K562 (cell line): Measurements from ENCODE around the gene CACNA1E. TPM values are rescaled to one million over a fixed set of nuclear protein-coding genes. Genes with fewer than 3 reads are reported as not detected.

Experiments used
- ATAC-seq: fragments of 200-7000 bp; cut with Tn5 transposase; 3 replicates; pipeline ENCODE4 v1.9.1; 2020; ENCODE audit warnings: moderate library complexity
- BruUV-seq: library from RNA; stranded (reverse); fragments of 400-500 nt; replicated peaks from 2 replicates; lab custom pipeline; 2021; lab: Mats Ljungman, UMichigan
- CTCF ChIA-PET: fragments of 300-600 bp; formaldehyde crosslinking; extraction: SDS; loops from one replicate; lab custom pipeline; 2021; ENCODE audit warnings: low intra/inter-chr PET ratio; lab: Yijun Ruan, JAX
- POLR2A ChIA-PET: fragments of 300-600, 350-650 bp; sonication (Branson Sonifier 250); formaldehyde crosslinking; extraction: SDS; loops from one replicate; lab custom pipeline; 2021; ENCODE audit warnings: antibody characterized with exemption, inconsistent platforms; lab: Yijun Ruan, JAX
- DNase-seq, 4 experiments: peaks; one replicate each; pipeline versions ENCODE4 v3.0.0 to v3.0.0-alpha.2; 2011 to 2018; ENCODE audit warnings: low spot score in 3 of 4, mixed read lengths in 3 of 4; ENCODE audit errors: extremely low read depth in 1 of 4
- FAIRE-seq: peaks from 2 replicates; lab custom pipeline; 2011; peaks lifted over from hg19 to GRCh38; lab: Jason Lieb, UNC
- H2AFZ ChIP-seq: 2 replicates; pipeline ENCODE4 v1.6.0; 2011; ENCODE audit warnings: low read depth, low read length, control low read depth, inconsistent platforms
- H3K27ac ChIP-seq: fragments of 200-600 bp; 3 replicates; pipeline ENCODE4 v1.8.0; 2011; ENCODE audit warnings: low read depth, mild to moderate bottlenecking, control low read depth, inconsistent platforms, low read length, moderate library complexity, mixed read lengths; ENCODE audit errors: extremely low read depth
- H3K27me3 ChIP-seq, 2 experiments: fragments of 300-600 bp in 1 of 2; 2 replicates in 1 of 2; 3 replicates in 1 of 2; pipeline versions ENCODE4 v1.6.0 to v1.8.0; 2011; ENCODE audit warnings: inconsistent platforms in 2 of 2, low read length in 2 of 2, mild to moderate bottlenecking in 1 of 2, mixed read lengths in 1 of 2, moderate library complexity in 1 of 2; ENCODE audit not compliant: control insufficient read depth in 2 of 2, insufficient read depth in 2 of 2
- H3K36me3 ChIP-seq: fragments of 300-600 bp; 3 replicates; pipeline ENCODE4 v1.8.0; 2011; ENCODE audit warnings: mild to moderate bottlenecking, low read length, inconsistent platforms; ENCODE audit not compliant: control insufficient read depth, insufficient read depth
- H3K4me1 ChIP-seq, 2 experiments: fragments of 200-600 bp in 1 of 2; replicated peaks in 1 of 2; 2 replicates in 1 of 2; 3 replicates in 1 of 2; pipeline versions ENCODE4 v1.5.1 to v1.8.0; 2011; ENCODE audit warnings: inconsistent platforms in 2 of 2, low read length in 2 of 2, mild to moderate bottlenecking in 1 of 2, mixed read lengths in 1 of 2, moderate library complexity in 1 of 2; ENCODE audit not compliant: control insufficient read depth in 2 of 2, insufficient read depth in 2 of 2
- H3K4me2 ChIP-seq: 2 replicates; pipeline ENCODE4 v1.6.1; 2011; ENCODE audit warnings: low read length, control low read depth, inconsistent platforms, mixed read lengths; ENCODE audit not compliant: insufficient read depth
- H3K4me3 ChIP-seq: fragments of 200-600 bp; sonication (generic), shearing (Covaris generic); 2 replicates; pipeline ENCODE4 v1.5.1; 2016; ENCODE audit warnings: control low read depth, inconsistent platforms
- H3K79me2 ChIP-seq: fragments of 200-600 bp; 3 replicates; pipeline ENCODE4 v1.8.0; 2011; ENCODE audit warnings: low read length, inconsistent platforms; ENCODE audit not compliant: control insufficient read depth, insufficient read depth
- H3K9ac ChIP-seq, 2 experiments: 2 replicates each; pipeline versions ENCODE4 v1.6.0 to v1.6.1; 2011; ENCODE audit warnings: low read depth in 2 of 2, low read length in 2 of 2, control low read depth in 1 of 2, inconsistent platforms in 1 of 2, mild to moderate bottlenecking in 1 of 2, mixed read lengths in 1 of 2; ENCODE audit not compliant: insufficient read depth in 1 of 2
- H3K9me1 ChIP-seq: one replicate; pipeline ENCODE4 v1.6.0; 2011; ENCODE audit warnings: inconsistent platforms, mild to moderate bottlenecking, low read length, moderate library complexity; ENCODE audit not compliant: control insufficient read depth, insufficient read depth
- H3K9me3 ChIP-seq: replicated peaks from 2 replicates; pipeline ENCODE4 v1.5.1; 2011; ENCODE audit warnings: low read depth, low read length, inconsistent platforms; ENCODE audit not compliant: control insufficient read depth, insufficient read depth
- H4K20me1 ChIP-seq: replicated peaks from 2 replicates; pipeline ENCODE4 v1.6.1; 2011; ENCODE audit warnings: low read length, inconsistent platforms, mixed read lengths; ENCODE audit not compliant: control insufficient read depth, insufficient read depth
- BCLAF1 ChIP-seq, 2 experiments: fragments of 450-650 bp in 1 of 2; IDR thresholded peaks; 2 replicates each; pipeline ENCODE4 v1.6.1; 2011 to 2017; ENCODE audit warnings: low read depth in 2 of 2, antibody characterized with exemption in 1 of 2, borderline replicate concordance in 1 of 2, low read length in 1 of 2, mild to moderate bottlenecking in 1 of 2, mixed read lengths in 1 of 2; ENCODE audit not compliant: control insufficient read depth in 1 of 2
- BRF2 ChIP-seq: IDR thresholded peaks from 3 replicates; pipeline ENCODE4 v1.6.1; 2011; ENCODE audit warnings: borderline replicate concordance, mild to moderate bottlenecking; ENCODE audit not compliant: insufficient read length, insufficient read depth
- E2F3 ChIP-seq: fragments of 250-450 bp; sonication (Bioruptor Pico); IDR thresholded peaks from 2 replicates; pipeline ENCODE4 v1.4.0; 2020; ENCODE audit warnings: mild to moderate bottlenecking
- FOSL1 ChIP-seq: fragments of 200-800 bp; sonication (Bioruptor generic); conservative IDR thresholded peaks from 2 replicates; pipeline ENCODE4 v1.6.1; 2016; ENCODE audit warnings: missing genetic modification characterization, missing compliant biosample characterization
- HNRNPLL ChIP-seq: fragments of 200-400 bp; formaldehyde crosslinking; IDR thresholded peaks from 2 replicates; pipeline ENCODE4 v1.6.1; 2017; ENCODE audit warnings: low read length, low read depth, mild to moderate bottlenecking; ENCODE audit not compliant: poor library complexity, severe bottlenecking
- MAZ ChIP-seq, 2 experiments: fragments of 450-650 bp in 1 of 2; sonication (generic) in 1 of 2; formaldehyde crosslinking; IDR thresholded peaks in 1 of 2; conservative IDR thresholded peaks in 1 of 2; 2 replicates each; pipeline versions ENCODE4 v1.4.0 to v1.5.0; 2020; ENCODE audit warnings: mild to moderate bottlenecking in 1 of 2, missing genetic modification reagents in 1 of 2
- RFX1 ChIP-seq: fragments of 450-650 bp; IDR thresholded peaks from 2 replicates; pipeline ENCODE4 v1.6.1; 2016; ENCODE audit warnings: mild to moderate bottlenecking, moderate library complexity
- SMARCC2 ChIP-seq: fragments of 450-650 bp; IDR thresholded peaks from 2 replicates; pipeline ENCODE4 v1.6.1; 2017; ENCODE audit warnings: antibody characterized with exemption, moderate library complexity, mild to moderate bottlenecking, low read depth
- TFE3 ChIP-seq: fragments of 450-650 bp; formaldehyde crosslinking; IDR thresholded peaks from 2 replicates; pipeline ENCODE4 v1.4.0; 2020; ENCODE audit warnings: mild to moderate bottlenecking, mixed read lengths
- WGBS: fragments of 100-300 bp; shearing (Covaris generic); methylation state at CpG from one replicate; pipeline ENCODE4 v1.1.6; 2016; ENCODE audit warnings: low coverage, mixed read lengths; ENCODE audit not compliant: insufficient coverage; ENCODE audit errors: missing lambda C conversion rate; 5-methylcytosine and 5-hydroxymethylcytosine counted together
- in situ Hi-C: fragments of 300-500 bp; cut with MboI; formaldehyde crosslinking; loops from 4 replicates; pipeline ENCODE4 v1.15.0; 2018; ENCODE audit warnings: inconsistent platforms, mixed read lengths
- intact Hi-C: fragments of 100-400 bp; cut with micrococcal nuclease; formaldehyde crosslinking; loops from 2 replicates; pipeline ENCODE4 v1.14.2; 2022
- polyA plus RNA-seq, 8 experiments: library from polyadenylated mRNA; depleted of rRNA in 4 of 8; stranded (reverse) in 5 of 8; unstranded in 3 of 8; fragments of >200 nt; fragmentation: Nextera tagmentation in 2 of 8; fragmentation: Illumina TruSeq in 1 of 8; extraction: Ambion mirVana in 2 of 8; extraction: Trizol in 1 of 8; gene quantifications; 2 replicates each; pipeline versions ENCODE4 v1.2.1 to v1.2.3, GENCODE V29; 2011 to 2014; ENCODE audit warnings: inconsistent platforms in 1 of 8, missing spikeins in 1 of 8
- total RNA-seq, 7 experiments: library from RNA; depleted of rRNA in 6 of 7; stranded (reverse); fragments of >200 nt in 6 of 7; fragmentation: Illumina TruSeq in 2 of 7; extraction: Trizol in 2 of 7; gene quantifications; 2 replicates each; pipeline versions ENCODE4 v1.2.1 to v1.2.3, GENCODE V29; 2011 to 2021; ENCODE audit warnings: low replicate concordance in 1 of 7

The CACNA1E gene
- total and polyA plus RNA-seq, 9 of the 15 experiments (the other 6 are each of a cell fraction or from before 2014, with no cell fraction given), result under 0.01 to 0.04 TPM; not detected in 7

GRCh38 chr1:181500636-181501035 lies 17.3 kb downstream of the CACNA1E start:
- no peak overlapping the region for H3K27ac ChIP-seq
- FAIRE-seq, result no peak
- H2AFZ ChIP-seq, result no peak overlapping the region
- POLR2A ChIA-PET, result no interaction called here
- no peak overlapping the region for H3K9ac ChIP-seq
- no peak overlapping the region for H3K4me2 ChIP-seq
- ATAC-seq, result no peak
- DNase-seq, result no peak
- H3K9me1 ChIP-seq, result no peaks in the 10 kb centered on the region
- TF ChIP-seq BRF2 (no peak), MAZ (CRISPR knock-in tag; conservative IDR thresholded peaks at IDR 0.05 in 1 of 2, IDR thresholded peaks at IDR 0.05 in 1 of 2) (no peak)
- no peaks in the 10 kb centered on the region for H3K36me3 ChIP-seq
- H3K9me3 ChIP-seq, result no peaks in the 10 kb centered on the region
- no peaks in the 10 kb centered on the region for H3K4me1 ChIP-seq
- CTCF ChIA-PET, result no interaction called here
- no peak overlapping the region for H3K4me3 ChIP-seq
- BruUV-seq, result no TSS peak
- in situ Hi-C loops (no loop called here), intact Hi-C loops (no loop called here)
- no peaks in the 10 kb centered on the region for H3K79me2 ChIP-seq
- no peaks in the 10 kb centered on the region for H3K27me3 ChIP-seq
- 2% methylated on average over 2 of the region's 2 CpGs for WGBS
- no peaks in the 10 kb centered on the region for H4K20me1 ChIP-seq

GRCh38 chr1:181501612-181502011 lies 18.3 kb downstream of the CACNA1E start:
- DNase-seq, result no peak
- Histone ChIP-seq H3K4me1 (no peaks in the 10 kb centered on the region), H3K36me3 (no peaks in the 10 kb centered on the region), H3K4me3 (no peak overlapping the region), H3K9me1 (no peaks in the 10 kb centered on the region), H4K20me1 (no peaks in the 10 kb centered on the region), H3K9ac (no peak overlapping the region), H3K9me3 (no peaks in the 10 kb centered on the region), H3K27ac (no peak overlapping the region), H3K27me3 (no peaks in the 10 kb centered on the region), H3K79me2 (no peaks in the 10 kb centered on the region), H2AFZ (no peak overlapping the region), H3K4me2 (no peak overlapping the region)
- peak; percentile 58 for TF ChIP-seq TFE3 (CRISPR knock-in tag)
- TF ChIP-seq RFX1, result 0 out of 2 replicates have a peak, but pooled peaks have one; percentile 20
- no peak for TF ChIP-seq FOSL1 (tag)
- TF ChIP-seq BCLAF1 (IDR thresholded peaks at IDR 0.05; ENCODE audit: borderline replicate concordance in 1 of 2, control insufficient read depth in 1 of 2, low read depth in 2 of 2, low read length in 1 of 2), result no peak
- TF ChIP-seq SMARCC2, result no peak
- TF ChIP-seq E2F3 (CRISPR knock-in tag), result no peak
- no peak for TF ChIP-seq HNRNPLL
- intact Hi-C loops (no loop called here), in situ Hi-C loops (no loop called here)
- 0% methylated on average over 1 of the region's 1 CpG for WGBS
- BruUV-seq, result no TSS peak
- ATAC-seq, result no peak
- ChIA-PET POLR2A (interaction anchor here (0.6 kb wide), 1 partner anchor 45 kb away, joined by 3 read pairs; no protein-coding TSS in a partner anchor), CTCF (no interaction called here)
- no peak for FAIRE-seq
